ENCODE results near the gene ARAP2.

DNA sequence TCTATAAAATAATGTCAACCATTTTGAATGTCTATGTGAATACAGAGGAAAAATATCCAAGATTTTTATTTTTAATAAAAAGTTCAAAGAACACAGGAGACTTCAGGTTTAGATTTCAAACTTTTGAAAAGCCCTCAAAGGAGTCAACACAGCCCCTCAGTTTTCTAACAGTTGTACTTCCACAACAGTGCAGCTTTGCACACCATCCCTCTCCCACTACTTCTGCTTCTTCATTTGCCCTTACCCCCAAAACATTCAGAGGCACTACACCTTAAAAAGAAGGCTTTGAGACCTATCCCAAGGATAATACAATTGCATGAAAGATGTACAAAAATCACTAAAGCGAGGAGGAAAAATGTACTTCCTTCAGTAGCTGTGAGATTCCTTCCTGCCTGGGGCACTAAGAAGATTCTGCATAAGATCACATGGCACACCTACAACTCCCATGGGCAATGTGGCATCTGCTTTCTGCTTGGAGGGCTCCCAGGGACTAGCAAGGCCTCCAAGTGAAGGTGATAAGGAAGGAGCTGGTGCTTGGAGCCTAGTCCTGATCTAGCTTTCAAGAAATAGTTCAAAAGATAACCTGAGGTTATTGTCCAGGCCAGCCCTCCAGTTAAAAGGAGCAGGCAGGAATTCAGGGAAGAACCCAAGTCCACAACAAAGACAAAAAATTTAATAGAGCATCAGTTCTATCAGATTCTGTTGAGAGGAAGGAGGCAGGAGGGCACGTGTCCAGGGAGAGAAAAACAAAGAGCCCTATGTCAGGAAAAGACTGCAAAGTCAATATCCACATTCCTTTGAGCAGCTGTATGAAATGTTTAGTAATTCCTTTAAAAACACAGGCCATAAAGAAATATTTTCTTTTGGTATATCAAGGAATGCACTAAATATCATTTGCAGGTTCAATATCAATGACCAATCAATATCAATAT is 19.1 kb downstream of the ARAP2 start:
- TF ChIP-seq, protein P1, sequence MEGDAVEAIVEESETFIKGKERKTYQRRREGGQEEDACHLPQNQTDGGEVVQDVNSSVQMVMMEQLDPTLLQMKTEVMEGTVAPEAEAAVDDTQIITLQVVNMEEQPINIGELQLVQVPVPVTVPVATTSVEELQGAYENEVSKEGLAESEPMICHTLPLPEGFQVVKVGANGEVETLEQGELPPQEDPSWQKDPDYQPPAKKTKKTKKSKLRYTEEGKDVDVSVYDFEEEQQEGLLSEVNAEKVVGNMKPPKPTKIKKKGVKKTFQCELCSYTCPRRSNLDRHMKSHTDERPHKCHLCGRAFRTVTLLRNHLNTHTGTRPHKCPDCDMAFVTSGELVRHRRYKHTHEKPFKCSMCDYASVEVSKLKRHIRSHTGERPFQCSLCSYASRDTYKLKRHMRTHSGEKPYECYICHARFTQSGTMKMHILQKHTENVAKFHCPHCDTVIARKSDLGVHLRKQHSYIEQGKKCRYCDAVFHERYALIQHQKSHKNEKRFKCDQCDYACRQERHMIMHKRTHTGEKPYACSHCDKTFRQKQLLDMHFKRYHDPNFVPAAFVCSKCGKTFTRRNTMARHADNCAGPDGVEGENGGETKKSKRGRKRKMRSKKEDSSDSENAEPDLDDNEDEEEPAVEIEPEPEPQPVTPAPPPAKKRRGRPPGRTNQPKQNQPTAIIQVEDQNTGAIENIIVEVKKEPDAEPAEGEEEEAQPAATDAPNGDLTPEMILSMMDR (IDR thresholded peaks at IDR 0.05) = no peak
- no peak for TF ChIP-seq POLR2A (IDR thresholded peaks at IDR 0.05)
